ACC112 (cell line): ENCODE measurements around the gene SDK1.
"Not testable (repeated sequence)": the region's sequence is repeated elsewhere in the genome, so short reads cannot be mapped to it uniquely, and the experiment has no call there.

ENCODE experiments used
- H2AFZ ChIP-seq: fragments of 200-600 bp; sonication (generic); one replicate; pipeline ENCODE4 v1.6.0; 2017; ENCODE audit warnings: antibody characterized with exemption, low read length; ENCODE audit not compliant: unreplicated experiment
- H3K27ac ChIP-seq: fragments of 200-600 bp; sonication (generic); 2 replicates; pipeline ENCODE4 v1.5.1; 2014; ENCODE audit warnings: low read depth, mild to moderate bottlenecking, antibody characterized with exemption, low read length, moderate library complexity
- H3K27me3 ChIP-seq: fragments of 200-600 bp; sonication (generic); 2 replicates; pipeline ENCODE4 v1.6.1; 2014; ENCODE audit warnings: mild to moderate bottlenecking, antibody characterized with exemption, low read length, moderate library complexity, mixed read lengths; ENCODE audit not compliant: insufficient read depth
- H3K36me3 ChIP-seq: fragments of 200-600 bp; sonication (generic); 2 replicates; pipeline ENCODE4 v1.6.1; 2016; ENCODE audit warnings: mild to moderate bottlenecking, antibody characterized with exemption, low read length, moderate library complexity, mixed read lengths; ENCODE audit not compliant: insufficient read depth
- H3K4me1 ChIP-seq: fragments of 200-600 bp; sonication (generic); one replicate; pipeline ENCODE4 v1.6.1; 2016; ENCODE audit warnings: low read length, mixed read lengths; ENCODE audit not compliant: insufficient read depth, unreplicated experiment, control insufficient read depth
- H3K4me3 ChIP-seq: fragments of 200-600 bp; sonication (generic); 2 replicates; pipeline ENCODE4 v1.5.1; 2014; ENCODE audit warnings: mild to moderate bottlenecking, low read depth, low read length
- H3K79me2 ChIP-seq: fragments of 200-600 bp; sonication (generic); one replicate; pipeline ENCODE4 v1.6.0; 2016; ENCODE audit warnings: low read length; ENCODE audit not compliant: control insufficient read depth, unreplicated experiment, insufficient read depth

SDK1 gene

DNA sequence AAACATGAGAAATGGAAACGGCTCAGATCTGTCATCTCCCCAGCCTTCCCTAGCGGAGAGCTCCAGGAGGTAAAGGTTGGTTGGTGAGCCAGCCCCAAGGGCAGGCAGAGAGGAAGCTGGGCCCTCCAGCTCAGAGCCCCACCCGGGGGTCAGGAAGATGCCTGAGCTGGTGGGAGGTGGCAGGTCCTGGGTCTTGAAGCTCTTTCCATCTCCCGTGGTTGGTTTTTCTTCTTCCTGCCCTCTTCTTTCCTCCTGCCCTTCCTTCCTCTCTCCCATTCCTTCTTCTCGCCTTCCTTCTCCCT, 996.8 kb downstream of the SDK1 start:
- Histone ChIP-seq H3K36me3 (no peaks in the 10 kb centered on the region), H3K79me2 (no peaks in the 10 kb centered on the region), H3K4me3 (no peak overlapping the region), H3K27me3 (no peaks in the 10 kb centered on the region), H2AFZ (no peak overlapping the region), H3K27ac (no peak overlapping the region), H3K4me1 (no peaks in the 10 kb centered on the region)

DNA sequence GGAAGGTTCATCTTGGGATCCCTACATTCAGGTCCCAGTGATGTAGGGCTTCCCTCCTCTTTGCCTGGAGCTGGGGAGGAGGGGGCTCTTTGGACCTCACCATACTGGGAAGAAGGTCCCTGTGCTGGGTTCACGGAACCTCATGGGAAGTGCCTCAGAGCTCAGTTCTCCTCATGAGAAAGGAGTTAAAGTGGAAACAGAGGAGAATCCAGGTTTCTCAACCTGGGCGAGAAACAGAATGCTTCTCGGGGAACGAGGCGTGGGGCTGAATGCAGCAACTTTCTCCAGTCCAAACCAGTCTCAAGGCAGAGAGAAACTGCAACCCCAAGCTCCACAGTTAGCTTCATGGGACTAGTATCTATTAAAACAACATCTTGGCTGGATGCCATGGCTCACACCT, 998.4 kb downstream of the SDK1 start:
- no peaks in the 10 kb centered on the region for H3K27me3 ChIP-seq
- no peaks in the 10 kb centered on the region for H3K36me3 ChIP-seq
- no peaks in the 10 kb centered on the region for H3K79me2 ChIP-seq
- no peak overlapping the region for H3K4me3 ChIP-seq
- no peak overlapping the region for H2AFZ ChIP-seq
- H3K4me1 ChIP-seq = no peaks in the 10 kb centered on the region
- H3K27ac ChIP-seq = no peak overlapping the region

DNA sequence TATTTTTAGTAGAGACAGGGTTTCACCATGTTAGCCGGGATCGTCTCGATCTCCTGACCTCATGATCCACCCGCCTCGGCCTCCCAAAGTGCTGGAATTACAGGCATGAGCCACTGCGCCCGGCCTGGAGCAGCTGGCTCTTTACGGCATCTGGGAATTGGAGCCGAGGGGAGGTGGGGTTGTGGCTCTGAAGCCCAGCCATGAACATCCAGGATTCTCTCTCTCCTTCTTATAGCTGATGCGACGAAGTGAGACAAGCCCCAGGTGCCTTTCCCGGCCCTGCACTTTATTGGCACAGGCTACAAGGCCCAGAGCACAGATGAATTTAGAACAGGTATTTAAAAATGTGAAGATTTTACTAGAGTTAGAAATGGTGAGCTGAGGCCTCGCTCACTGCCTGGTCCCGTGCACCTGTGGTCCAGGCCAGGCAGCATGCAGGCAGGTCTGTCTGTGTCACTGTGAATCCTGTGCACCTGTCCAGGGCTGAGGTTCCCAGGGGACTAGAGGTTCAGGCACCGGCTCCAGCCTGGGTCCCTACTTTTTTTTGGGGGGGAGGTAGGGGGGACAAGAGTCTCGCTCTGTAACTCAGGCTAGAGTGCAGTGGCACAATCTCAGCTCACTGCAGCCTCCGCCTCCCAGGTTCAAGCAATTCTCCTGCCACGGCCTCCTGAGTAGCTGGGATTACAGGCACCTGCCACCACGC, 1001.3 kb downstream of the SDK1 start:
- H3K4me3 ChIP-seq = no peak overlapping the region
- H2AFZ ChIP-seq = no peak overlapping the region
- no peaks in the 10 kb centered on the region for H3K36me3 ChIP-seq
- H3K79me2 ChIP-seq = no peaks in the 10 kb centered on the region
- H3K4me1 ChIP-seq = no peaks in the 10 kb centered on the region
- H3K27me3 ChIP-seq = no peaks in the 10 kb centered on the region
- H3K27ac ChIP-seq = no peak overlapping the region

DNA sequence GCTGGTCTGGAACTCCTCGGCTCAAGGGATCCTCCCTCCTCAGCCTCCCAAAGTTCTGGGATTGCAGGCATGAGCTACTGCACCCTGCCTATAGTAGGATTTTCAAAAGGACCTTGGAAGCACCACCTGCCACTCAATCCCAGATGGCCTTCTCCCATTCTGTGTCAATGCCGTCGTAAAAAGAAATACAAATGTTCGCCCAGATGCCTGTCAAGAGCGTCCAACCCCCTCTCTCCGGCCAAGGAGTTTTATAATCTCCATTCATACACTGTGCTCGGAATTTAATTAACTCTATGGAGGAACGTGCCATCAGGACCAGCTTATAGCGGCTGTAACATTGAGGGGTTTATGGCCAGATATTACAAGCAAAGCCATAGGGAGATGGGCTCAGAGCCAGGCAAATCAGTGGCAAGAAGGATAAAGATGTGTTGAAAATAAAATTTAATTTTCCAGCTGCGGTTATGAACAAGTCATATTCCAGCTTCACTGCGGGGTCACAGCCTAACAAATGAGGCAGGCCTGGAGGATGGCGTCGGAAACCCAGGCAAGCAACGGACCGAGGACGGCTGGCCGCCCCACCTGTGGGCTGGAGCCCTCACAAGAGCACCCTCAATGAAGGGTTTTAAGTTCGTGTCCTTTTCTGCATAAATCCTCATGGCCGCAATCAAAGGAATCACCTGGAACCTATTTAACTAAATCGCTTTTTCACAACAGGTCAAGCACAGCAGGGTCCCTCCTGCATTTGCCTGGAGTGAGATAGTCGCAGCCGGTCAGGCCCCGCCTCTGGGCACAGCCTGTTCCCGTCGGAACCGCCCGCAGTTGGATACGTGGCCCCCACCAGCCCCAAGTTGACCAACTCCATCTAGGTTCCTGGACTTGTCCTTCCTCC, 1006.5 kb downstream of the SDK1 start:
- no peaks in the 10 kb centered on the region for H3K4me1 ChIP-seq
- no peak overlapping the region for H3K27ac ChIP-seq
- H3K4me3 ChIP-seq = no peak overlapping the region
- no peaks in the 10 kb centered on the region for H3K79me2 ChIP-seq
- H2AFZ ChIP-seq = no peak overlapping the region
- no peaks in the 10 kb centered on the region for H3K36me3 ChIP-seq
- no peaks in the 10 kb centered on the region for H3K27me3 ChIP-seq

DNA sequence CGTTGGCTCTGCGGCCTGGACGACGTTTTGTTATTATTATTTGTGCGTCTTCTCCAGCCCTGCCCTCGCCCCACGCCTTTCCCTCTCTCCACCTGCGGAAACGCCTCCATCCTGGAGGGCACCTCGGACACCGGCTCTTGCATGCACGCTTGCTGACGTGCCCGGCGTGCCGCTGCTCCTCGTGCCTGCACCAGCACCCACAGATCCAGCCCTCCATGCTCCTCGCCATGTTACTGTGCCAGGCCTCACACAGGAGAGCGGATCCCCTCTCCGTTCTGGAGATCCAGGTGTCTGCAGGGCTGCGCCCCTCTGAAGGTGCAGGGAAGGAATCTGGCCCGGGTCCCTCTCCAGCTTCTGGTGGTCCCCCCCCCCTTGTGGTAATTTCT, 1007.1 kb downstream of the SDK1 start:
- Histone ChIP-seq H3K4me1 (no peaks in the 10 kb centered on the region), H3K27me3 (no peaks in the 10 kb centered on the region), H2AFZ (no peak overlapping the region), H3K4me3 (no peak overlapping the region), H3K79me2 (no peaks in the 10 kb centered on the region), H3K36me3 (no peaks in the 10 kb centered on the region), H3K27ac (no peak overlapping the region)

DNA sequence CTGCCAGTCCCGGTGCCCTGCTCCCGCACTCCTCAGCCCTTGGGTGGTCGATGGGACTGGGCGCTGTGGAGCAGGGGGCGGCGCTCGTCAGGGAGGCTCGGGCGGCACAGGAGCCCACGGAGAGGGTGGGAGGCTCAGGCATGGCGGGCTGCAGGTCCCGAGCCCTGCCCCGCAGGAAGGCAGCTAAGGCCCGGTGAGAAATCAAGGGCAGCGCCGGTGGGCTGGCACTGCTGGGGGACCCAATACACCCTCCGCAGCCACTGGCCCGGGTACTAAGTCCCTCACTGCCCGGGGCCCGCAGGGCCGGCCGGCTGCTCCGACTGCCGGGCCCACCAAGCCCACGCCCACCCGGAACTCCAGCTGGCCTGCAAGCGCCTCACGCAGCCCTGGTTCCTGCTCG, 1012.9 kb downstream of the SDK1 start:
- not testable (repeated sequence) for H3K36me3 ChIP-seq, H3K79me2 ChIP-seq, H3K27ac ChIP-seq, H3K4me1 ChIP-seq, H3K4me3 ChIP-seq, H2AFZ ChIP-seq, H3K27me3 ChIP-seq

DNA sequence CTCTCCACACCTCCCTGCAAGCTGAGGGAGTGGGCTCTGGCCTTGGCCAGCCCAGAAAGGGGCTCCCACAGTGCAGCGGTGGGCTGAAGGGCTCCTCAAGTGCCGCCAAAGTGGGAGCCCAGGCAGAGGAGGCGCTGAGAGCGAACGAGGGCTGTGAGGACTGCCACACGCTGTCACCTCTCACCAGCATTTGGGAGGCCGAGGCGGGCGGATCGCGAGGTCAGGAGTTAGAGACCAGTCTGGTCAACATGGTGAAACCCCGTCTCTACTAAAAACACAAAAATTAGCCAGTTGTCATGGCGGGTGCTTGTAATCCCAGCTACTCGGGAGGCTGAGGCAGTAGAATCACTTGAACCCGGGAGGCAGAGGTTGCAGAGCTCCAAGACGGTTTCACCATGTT, 1013.3 kb downstream of the SDK1 start:
- H3K4me1 ChIP-seq, H2AFZ ChIP-seq, H3K27me3 ChIP-seq, H3K27ac ChIP-seq, H3K79me2 ChIP-seq, H3K36me3 ChIP-seq, H3K4me3 ChIP-seq: not testable (repeated sequence)
